HEK293 (cell line): Measurements from ENCODE around the gene AAR2.

Source experiments
- CTCF ChIA-PET: fragments of 350-600 bp; formaldehyde crosslinking; extraction: SDS; loops from one replicate; lab custom pipeline; 2021; ENCODE audit warnings: antibody characterized with exemption; lab: Yijun Ruan, JAX
- POLR2A ChIA-PET: fragments of 300-600 bp; formaldehyde crosslinking; extraction: SDS; loops from one replicate; lab custom pipeline; 2020; ENCODE audit warnings: antibody characterized with exemption, inconsistent platforms; lab: Yijun Ruan, JAX
- H3K27ac ChIP-seq: fragments of 200-500 bp; sonication (Bioruptor generic); 2 replicates; pipeline ENCODE4 v1.5.1; 2014; ENCODE audit warnings: low read depth, low read length, control low read depth, inconsistent platforms; ENCODE audit errors: extremely low read depth
- H3K36me3 ChIP-seq, 2 experiments: fragments of 200-500 bp in 1 of 2; sonication (Bioruptor generic) in 1 of 2; 1 replicate in 1 of 2; 2 replicates in 1 of 2; pipeline ENCODE4 v1.5.1; 2014 to 2017; ENCODE audit warnings: inconsistent platforms in 2 of 2, low read length in 2 of 2; ENCODE audit not compliant: control insufficient read depth in 2 of 2, insufficient read depth in 1 of 2
- H3K4me1 ChIP-seq: fragments of 200-500 bp; sonication (Bioruptor generic); 2 replicates; pipeline ENCODE4 v1.5.1; 2014; ENCODE audit warnings: mild to moderate bottlenecking, low read length, inconsistent platforms; ENCODE audit not compliant: control insufficient read depth, insufficient read depth
- H3K4me3 ChIP-seq: 2 replicates; pipeline ENCODE4 v1.5.1; 2011; ENCODE audit warnings: low read depth, mild to moderate bottlenecking, control low read depth, low read length, moderate library complexity
- H3K9me3 ChIP-seq: fragments of 200-500 bp; sonication (Bioruptor generic); 2 replicates; pipeline ENCODE4 v1.5.1; 2014; ENCODE audit warnings: low read depth, low read length, inconsistent platforms; ENCODE audit not compliant: control insufficient read depth, insufficient read depth
- HOXC10 ChIP-seq: sonication (generic); formaldehyde crosslinking; IDR thresholded peaks from 2 replicates; pipeline ENCODE4 v1.8.1; 2023; ENCODE audit warnings: mild to moderate bottlenecking, missing genetic modification reagents
- PRDM6 ChIP-seq: fragments of 450-650 bp; formaldehyde crosslinking; IDR thresholded peaks from 2 replicates; pipeline ENCODE4 v1.5.1; 2017; ENCODE audit warnings: missing biosample characterization, missing genetic modification characterization
- SP3 ChIP-seq: fragments of 450-650 bp; formaldehyde crosslinking; IDR thresholded peaks from 2 replicates; pipeline ENCODE4 v1.5.1; 2016; ENCODE audit warnings: missing biosample characterization, missing genetic modification characterization
- ZBTB1 ChIP-seq: fragments of 450-650 bp; formaldehyde crosslinking; IDR thresholded peaks from 2 replicates; pipeline ENCODE4 v1.5.1; 2016; ENCODE audit warnings: missing biosample characterization, missing genetic modification characterization
- ZBTB17 ChIP-seq: fragments of 450-650 bp; formaldehyde crosslinking; IDR thresholded peaks from 2 replicates; pipeline ENCODE4 v1.5.1; 2016; ENCODE audit warnings: missing biosample characterization, missing genetic modification characterization
- ZIC2 ChIP-seq: fragments of 450-650 bp; formaldehyde crosslinking; IDR thresholded peaks from 2 replicates; pipeline ENCODE4 v1.5.1; 2016; ENCODE audit warnings: missing biosample characterization, missing genetic modification characterization
- ZNF16 ChIP-seq: fragments of 450-650 bp; formaldehyde crosslinking; IDR thresholded peaks from 2 replicates; pipeline ENCODE4 v1.5.1; 2016; ENCODE audit warnings: low read depth, missing biosample characterization, missing genetic modification characterization
- ZNF18 ChIP-seq: fragments of 450-650 bp; formaldehyde crosslinking; IDR thresholded peaks from 2 replicates; pipeline ENCODE4 v1.5.1; 2016; ENCODE audit warnings: missing biosample characterization, missing genetic modification characterization
- ZNF341 ChIP-seq: fragments of 450-650 bp; formaldehyde crosslinking; IDR thresholded peaks from 2 replicates; pipeline ENCODE4; 2016; ENCODE audit warnings: low read depth, missing biosample characterization, missing genetic modification characterization
- ZNF366 ChIP-seq: fragments of 450-650 bp; formaldehyde crosslinking; conservative IDR thresholded peaks from 2 replicates; pipeline ENCODE4 v1.5.1; 2016; ENCODE audit warnings: missing biosample characterization, missing genetic modification characterization
- ZNF501 ChIP-seq: fragments of 450-650 bp; formaldehyde crosslinking; IDR thresholded peaks from 2 replicates; pipeline ENCODE4 v1.5.1; 2016; ENCODE audit warnings: missing biosample characterization, missing genetic modification characterization
- ZNF623 ChIP-seq: fragments of 450-650 bp; formaldehyde crosslinking; IDR thresholded peaks from 2 replicates; pipeline ENCODE4 v1.5.1; 2016; ENCODE audit warnings: missing biosample characterization, missing genetic modification characterization
- ZNF629 ChIP-seq: fragments of 450-650 bp; formaldehyde crosslinking; IDR thresholded peaks from 2 replicates; pipeline ENCODE4 v1.5.1; 2017; ENCODE audit warnings: missing biosample characterization, missing genetic modification characterization
- ZNF654 ChIP-seq: fragments of 450-650 bp; formaldehyde crosslinking; IDR thresholded peaks from 2 replicates; pipeline ENCODE4 v1.5.1; 2016; ENCODE audit warnings: low read depth, missing biosample characterization, missing genetic modification characterization
- ZNF664 ChIP-seq: fragments of 450-650 bp; formaldehyde crosslinking; IDR thresholded peaks from 2 replicates; pipeline ENCODE4 v1.5.1; 2016; ENCODE audit warnings: missing biosample characterization, missing genetic modification characterization
- ZNF707 ChIP-seq: fragments of 450-650 bp; formaldehyde crosslinking; IDR thresholded peaks from 2 replicates; pipeline ENCODE4 v1.5.1; 2016; ENCODE audit warnings: missing biosample characterization, missing genetic modification characterization
- ZNF776 ChIP-seq: fragments of 450-650 bp; formaldehyde crosslinking; IDR thresholded peaks from 2 replicates; pipeline ENCODE4 v1.5.0; 2017; ENCODE audit warnings: missing biosample characterization, missing genetic modification characterization, borderline replicate concordance
- ZSCAN16 ChIP-seq: fragments of 450-650 bp; formaldehyde crosslinking; IDR thresholded peaks from 2 replicates; pipeline ENCODE4 v1.5.1; 2016; ENCODE audit warnings: missing biosample characterization, missing genetic modification characterization
- TF ChIP-seq, protein P1 (sequence below): fragments of 450-650 bp; formaldehyde crosslinking; IDR thresholded peaks from 2 replicates; pipeline ENCODE4 v1.5.1; 2016; ENCODE audit warnings: missing biosample characterization, missing genetic modification characterization
- TF ChIP-seq, protein P2 (sequence below): fragments of 450-650 bp; formaldehyde crosslinking; optimal IDR thresholded peaks from 2 replicates; pipeline ENCODE3; 2016; ENCODE audit warnings: missing biosample characterization, mild to moderate bottlenecking, missing genetic modification characterization

AAR2 gene

GRCh38 chr20:36273414-36274180 lies 37.3 kb downstream of the AAR2 start:
- Histone ChIP-seq H3K36me3 (no peaks in the 10 kb centered on the region), H3K4me1 (no peaks in the 10 kb centered on the region), H3K27ac (no peak overlapping the region), H3K9me3 (no peaks in the 10 kb centered on the region), H3K4me3 (no peak overlapping the region)
- TF ChIP-seq ZNF16 (tag by site-specific recombination) (no peak), ZBTB1 (tag by site-specific recombination) (no peak), ZNF341 (no peak), ZNF664 (peak; percentile 96), SP3 (tag by site-specific recombination) (no peak), HOXC10 (no peak), ZNF654 (tag by site-specific recombination) (peak; percentile 32), ZNF707 (tag by site-specific recombination) (no peak), ZNF776 (no peak), ZNF629 (tag by site-specific recombination) (no peak), ZIC2 (tag by site-specific recombination) (no peak), ZNF623 (tag by site-specific recombination) (peak; percentile 32; the same call in 1 of the 2 replicates), PRDM6 (no peak), ZNF366 (tag by site-specific recombination) (no peak)
- TF ChIP-seq, protein P1, sequence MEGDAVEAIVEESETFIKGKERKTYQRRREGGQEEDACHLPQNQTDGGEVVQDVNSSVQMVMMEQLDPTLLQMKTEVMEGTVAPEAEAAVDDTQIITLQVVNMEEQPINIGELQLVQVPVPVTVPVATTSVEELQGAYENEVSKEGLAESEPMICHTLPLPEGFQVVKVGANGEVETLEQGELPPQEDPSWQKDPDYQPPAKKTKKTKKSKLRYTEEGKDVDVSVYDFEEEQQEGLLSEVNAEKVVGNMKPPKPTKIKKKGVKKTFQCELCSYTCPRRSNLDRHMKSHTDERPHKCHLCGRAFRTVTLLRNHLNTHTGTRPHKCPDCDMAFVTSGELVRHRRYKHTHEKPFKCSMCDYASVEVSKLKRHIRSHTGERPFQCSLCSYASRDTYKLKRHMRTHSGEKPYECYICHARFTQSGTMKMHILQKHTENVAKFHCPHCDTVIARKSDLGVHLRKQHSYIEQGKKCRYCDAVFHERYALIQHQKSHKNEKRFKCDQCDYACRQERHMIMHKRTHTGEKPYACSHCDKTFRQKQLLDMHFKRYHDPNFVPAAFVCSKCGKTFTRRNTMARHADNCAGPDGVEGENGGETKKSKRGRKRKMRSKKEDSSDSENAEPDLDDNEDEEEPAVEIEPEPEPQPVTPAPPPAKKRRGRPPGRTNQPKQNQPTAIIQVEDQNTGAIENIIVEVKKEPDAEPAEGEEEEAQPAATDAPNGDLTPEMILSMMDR (tag by site-specific recombination), result peak; percentile 26; the same call in 1 of the 2 replicates
- CTCF ChIA-PET, result interaction anchor here (0.5 to 1.6 kb wide), 9 partner anchors 15 to 1032 kb away, joined by 3 to 7 read pairs (median 4); no protein-coding TSS in a partner anchor
- POLR2A ChIA-PET, result no interaction called here

- Histone ChIP-seq H3K27ac (no peak overlapping the region), H3K4me1 (no peaks in the 10 kb centered on the region), H3K4me3 (no peak overlapping the region), H3K36me3 (no peaks in the 10 kb centered on the region), H3K9me3 (no peaks in the 10 kb centered on the region)
- ChIA-PET CTCF (interaction anchor here (0.5 to 1.6 kb wide), 6 partner anchors 18 to 1290 kb away, joined by 3 to 7 read pairs (median 4); no protein-coding TSS in a partner anchor), POLR2A (no interaction called here)
- no peak for TF ChIP-seq ZNF501
- TF ChIP-seq, protein P2, sequence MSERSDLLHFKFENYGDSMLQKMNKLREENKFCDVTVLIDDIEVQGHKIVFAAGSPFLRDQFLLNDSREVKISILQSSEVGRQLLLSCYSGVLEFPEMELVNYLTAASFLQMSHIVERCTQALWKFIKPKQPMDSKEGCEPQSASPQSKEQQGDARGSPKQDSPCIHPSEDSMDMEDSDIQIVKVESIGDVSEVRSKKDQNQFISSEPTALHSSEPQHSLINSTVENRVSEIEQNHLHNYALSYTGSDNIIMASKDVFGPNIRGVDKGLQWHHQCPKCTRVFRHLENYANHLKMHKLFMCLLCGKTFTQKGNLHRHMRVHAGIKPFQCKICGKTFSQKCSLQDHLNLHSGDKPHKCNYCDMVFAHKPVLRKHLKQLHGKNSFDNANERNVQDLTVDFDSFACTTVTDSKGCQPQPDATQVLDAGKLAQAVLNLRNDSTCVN, result no peak
- TF ChIP-seq ZBTB17 (tag by site-specific recombination), result 0 out of 2 replicates have a peak, but pooled peaks have one; percentile 36
- TF ChIP-seq ZSCAN16 (tag by site-specific recombination), result no peak
- no peak for TF ChIP-seq ZNF18 (tag by site-specific recombination)
- TF ChIP-seq ZNF341, result peak; percentile 49
Measured at GRCh38 chr20:36274181-36274841, 38.0 kb downstream of the AAR2 start.
